HG03159 (cell line): ENCODE measurements around the gene PIMREG.

Experiments
- ATAC-seq: cut with Tn5 transposase; IDR thresholded peaks from one replicate; pipeline ENCODE4 v1.9.1; 2021; ENCODE audit warnings: mild to moderate bottlenecking, moderate library complexity; ENCODE audit not compliant: unreplicated experiment

PIMREG gene

DNA sequence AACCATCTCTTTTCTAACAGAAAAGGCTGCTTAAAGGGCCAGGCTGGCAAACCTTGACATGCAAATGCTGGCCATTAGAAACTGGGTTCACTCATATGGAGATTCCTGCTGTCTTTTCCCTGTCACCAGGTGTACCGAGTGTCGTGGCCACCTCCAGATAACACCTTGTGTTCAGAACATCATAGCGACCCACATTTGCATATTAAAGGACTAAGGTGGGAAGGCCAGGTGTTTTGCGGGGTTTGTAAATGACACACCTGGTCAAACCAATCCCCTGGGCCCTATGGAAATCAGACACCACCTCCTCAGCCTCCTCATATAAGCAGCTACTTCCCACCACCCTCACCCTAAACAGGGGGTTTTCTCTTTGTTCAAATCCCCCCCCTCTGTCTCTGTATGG lies 6.8 kb upstream of the PIMREG start:
- no peak for ATAC-seq

DNA sequence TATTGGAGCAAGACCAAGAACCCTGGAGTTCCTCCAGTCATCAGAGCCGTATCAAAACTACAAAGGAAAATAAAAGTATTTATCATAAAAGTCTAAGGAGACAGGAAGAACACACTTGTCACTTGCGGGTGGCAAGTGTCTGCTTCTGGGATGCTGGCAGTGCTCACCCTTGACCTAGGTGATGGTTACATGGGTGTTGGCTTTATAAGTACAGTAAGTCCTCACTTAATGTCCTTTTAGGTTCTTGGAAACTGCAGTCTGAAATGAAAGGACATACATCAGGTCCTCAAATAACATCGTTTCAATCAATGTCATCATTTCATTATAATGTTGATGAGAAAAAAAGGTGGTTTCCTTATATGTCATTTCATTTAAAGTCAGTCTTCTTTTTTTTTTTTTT lies 6.3 kb upstream of the PIMREG start:
- no peak for ATAC-seq

DNA sequence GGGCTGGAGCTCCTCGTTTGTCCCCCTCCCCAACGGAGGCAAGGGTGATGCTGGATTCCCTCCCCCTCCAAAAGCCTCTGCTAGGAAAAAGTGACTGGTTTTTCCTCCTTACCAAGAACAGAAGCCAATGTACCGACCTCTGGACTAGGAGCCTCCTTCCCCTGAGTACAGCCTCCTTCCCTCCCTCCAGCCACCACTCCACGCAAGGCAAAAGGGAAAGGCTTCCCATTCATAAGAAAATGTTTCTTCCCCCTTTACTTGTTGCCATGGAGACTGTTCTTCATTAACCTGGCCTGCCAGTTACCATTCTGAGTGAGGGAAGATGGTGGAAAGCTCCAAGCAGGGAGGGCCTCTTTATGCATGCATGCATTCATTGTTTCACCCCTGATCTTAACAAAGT lies 4.3 kb upstream of the PIMREG start:
- ATAC-seq = no peak

DNA sequence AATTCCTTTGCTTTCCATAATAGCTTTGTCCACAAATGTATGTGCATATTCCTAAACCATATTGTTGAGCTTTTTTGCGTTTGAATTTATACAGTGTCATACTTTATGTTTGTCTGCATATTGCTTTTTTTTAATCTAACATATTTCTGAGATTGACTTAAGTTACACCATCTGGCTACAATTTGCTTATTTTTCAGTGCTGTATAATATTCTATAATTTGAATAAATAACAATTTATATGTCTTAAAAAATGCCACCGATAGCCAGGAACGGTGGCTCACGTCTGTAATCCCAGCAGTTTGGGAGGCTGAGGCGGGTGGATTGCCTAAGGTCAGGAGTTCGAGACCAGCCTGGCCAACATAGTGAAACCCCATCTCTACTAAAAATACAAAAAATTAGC lies 1.5 kb upstream of the PIMREG start:
- ATAC-seq = no peak

DNA sequence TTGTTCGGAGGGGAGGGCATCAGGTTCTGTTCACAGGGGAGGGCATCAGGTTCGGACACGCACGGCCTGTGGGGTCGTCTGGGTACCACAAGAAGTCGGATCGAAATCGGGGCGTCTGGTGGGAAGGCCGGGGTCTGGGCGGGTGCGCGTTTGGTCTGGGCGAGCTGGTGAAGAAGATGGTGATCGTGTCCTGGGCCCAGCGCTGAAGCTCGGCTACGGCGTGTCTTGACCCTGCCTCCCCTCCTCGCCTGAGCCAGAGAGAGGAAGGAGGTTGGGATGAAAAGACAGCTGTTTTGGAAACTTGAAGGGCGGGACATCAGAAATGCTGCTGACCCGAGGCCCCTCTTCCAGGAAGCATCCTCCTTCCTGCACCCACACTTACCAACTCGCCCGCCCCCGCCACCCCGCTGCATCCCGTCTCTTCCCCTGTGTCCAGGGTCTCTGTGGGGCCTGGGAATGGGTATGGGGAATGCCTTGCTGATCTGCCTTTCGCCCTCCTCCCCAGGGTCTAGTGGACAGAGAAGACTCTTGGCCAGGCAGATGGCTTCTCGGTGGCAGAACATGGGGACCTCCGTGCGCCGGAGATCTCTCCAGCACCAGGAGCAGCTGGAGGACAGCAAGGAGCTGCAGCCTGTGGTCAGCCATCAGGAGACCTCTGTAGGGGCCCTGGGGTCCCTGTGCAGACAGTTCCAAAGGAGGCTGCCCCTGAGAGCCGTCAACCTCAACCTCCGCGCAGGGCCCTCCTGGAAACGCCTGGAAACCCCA lies 498 bp downstream of the PIMREG start:
- ATAC-seq = no peak

DNA sequence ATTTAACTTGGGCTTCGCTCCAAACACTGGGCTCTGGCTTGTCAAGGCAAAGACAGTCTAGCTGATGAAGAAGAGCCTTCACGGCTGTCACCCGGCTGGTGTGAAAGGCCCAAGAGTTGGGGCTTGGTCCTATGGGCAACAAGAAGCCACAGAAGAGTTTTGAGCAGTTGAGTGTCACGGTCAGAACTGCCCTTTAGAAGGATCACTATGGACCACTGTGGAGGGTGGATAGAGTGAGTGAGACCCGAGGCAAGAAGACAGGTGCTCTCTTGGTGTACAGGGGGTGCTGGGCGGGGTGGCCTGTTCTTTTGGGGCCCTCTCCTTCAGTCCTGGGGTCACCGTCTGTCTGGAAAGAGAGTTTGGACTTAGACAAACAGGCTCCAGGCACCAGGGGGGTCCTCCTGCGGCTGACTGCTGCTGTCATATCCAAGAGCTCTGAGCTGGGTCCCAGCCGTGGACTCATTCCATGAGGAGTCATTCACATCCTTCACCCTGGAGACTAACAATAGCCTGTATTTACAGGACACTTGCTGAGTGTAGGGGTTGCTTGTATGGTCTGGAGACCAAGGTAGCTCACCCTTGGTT lies 2.4 kb downstream of the PIMREG start:
- ATAC-seq = no peak

DNA sequence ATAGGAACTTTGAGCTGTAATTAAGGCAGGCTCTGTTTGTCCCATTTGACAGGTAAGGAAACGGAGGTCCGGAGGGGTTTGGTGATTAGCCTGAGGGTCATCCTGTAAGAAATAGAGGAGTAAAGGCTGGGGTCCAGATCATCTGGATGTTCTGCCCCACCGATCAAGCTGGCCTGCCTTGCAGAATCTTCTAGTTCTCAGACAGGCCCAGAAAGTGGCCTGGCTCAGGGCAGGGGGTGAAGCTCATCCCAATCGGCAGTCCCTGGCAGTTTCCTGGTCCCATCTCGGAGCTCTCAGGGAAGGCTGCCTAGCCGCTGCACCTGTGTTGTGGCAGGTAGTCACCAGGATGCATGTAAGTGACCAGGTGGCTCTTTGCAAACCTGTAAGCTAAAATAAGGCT lies 4.2 kb downstream of the PIMREG start:
- ATAC-seq = no peak

DNA sequence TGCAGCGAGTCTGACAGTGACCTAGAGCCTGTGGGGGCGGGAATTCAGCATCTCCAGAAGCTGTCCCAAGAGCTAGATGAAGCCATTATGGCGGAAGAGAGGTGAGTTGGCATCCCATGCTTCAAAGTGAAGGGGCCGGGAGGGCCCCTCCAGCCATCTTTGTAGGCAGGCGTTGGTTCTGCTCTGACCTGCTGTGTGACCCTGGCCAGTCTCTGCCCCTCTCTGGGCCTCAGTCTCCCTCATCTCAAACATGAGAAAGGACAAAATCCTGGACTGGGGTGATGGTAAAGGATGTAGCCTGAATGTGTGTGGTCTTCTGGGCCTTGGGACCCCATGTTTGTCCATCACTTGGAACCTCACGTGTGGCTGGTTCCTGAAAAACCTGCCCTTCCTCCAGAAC lies 5.1 kb downstream of the PIMREG start:
- no peak for ATAC-seq

DNA sequence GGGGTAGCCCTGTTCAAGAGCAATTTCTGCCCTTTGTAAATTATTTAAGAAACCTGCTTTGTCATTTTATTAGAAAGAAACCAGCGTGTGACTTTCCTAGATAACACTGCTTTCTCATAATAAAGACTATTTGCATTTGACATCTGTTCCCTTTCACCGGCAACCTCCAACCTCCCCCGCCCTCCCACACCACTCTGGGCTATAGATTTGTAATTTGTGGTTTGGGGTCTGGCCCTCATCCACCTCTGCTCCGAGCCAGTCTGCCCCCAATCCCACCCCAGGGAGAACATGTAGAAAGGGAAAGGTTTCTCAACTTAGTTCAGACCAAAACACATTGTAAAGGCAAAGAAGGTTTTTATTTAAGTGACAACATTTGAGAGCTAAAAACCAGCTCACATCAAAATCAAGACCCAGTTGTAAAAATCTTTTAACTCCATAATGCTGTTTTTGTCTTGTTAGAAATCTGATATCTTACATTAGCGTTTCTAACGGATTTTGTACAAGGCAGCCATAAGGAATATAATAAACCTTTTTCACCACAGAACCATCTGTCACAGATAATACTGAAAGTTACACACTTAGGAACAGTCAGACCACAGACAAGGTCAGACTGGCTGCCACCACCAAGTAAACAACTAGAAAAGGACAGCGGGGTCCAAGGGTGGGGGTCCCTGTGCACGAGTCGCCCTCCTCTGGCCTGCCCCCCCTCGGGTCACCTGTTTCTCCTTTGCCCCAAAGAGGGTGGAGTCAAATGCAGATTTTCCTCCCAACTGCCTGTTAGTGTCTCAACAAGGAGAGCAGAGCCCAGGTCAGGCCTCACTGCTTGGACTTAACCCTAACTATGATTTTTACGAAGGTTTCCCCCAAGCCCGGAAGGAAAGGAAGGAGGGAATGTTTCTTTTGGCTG lies 6.9 kb downstream of the PIMREG start:
- ATAC-seq = no peak

DNA sequence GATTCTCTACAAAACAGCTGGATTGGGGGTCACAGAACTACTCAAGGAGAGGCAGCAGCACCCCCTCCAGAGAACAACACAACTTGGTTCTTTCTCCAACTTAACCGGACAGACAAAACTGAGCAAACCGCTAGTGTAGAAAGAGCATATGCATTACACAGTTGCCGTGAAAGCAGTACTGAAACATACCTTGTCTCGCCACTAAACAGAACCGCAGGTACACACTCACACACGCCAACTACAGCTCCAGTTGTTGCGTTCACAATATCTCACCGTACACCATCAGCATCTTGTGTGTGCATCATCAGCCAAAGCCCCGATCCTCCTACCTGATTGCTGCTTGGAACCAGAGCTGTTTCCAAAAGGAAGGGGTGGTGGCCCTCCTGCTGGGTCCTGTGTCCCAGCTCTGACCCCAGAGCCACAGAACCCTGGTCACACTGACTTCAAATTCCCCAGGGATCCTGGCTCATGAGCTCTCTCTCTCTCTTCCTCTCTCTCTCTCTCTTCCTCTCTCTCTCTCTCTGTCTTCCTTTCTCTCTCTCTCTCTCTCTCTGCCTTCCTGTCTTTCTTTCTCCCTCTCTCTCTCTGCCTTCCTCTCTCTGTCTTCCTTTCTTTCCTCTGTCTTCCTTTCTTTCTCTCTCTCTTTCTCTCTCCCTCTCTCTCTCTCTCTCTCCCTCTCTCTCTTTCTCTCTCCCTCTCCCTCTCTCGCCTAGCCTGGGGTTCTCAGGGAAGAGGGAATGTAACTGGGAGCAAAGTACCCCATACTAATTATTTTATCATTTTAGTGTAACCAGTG lies 8.4 kb downstream of the PIMREG start:
- ATAC-seq = no peak

DNA sequence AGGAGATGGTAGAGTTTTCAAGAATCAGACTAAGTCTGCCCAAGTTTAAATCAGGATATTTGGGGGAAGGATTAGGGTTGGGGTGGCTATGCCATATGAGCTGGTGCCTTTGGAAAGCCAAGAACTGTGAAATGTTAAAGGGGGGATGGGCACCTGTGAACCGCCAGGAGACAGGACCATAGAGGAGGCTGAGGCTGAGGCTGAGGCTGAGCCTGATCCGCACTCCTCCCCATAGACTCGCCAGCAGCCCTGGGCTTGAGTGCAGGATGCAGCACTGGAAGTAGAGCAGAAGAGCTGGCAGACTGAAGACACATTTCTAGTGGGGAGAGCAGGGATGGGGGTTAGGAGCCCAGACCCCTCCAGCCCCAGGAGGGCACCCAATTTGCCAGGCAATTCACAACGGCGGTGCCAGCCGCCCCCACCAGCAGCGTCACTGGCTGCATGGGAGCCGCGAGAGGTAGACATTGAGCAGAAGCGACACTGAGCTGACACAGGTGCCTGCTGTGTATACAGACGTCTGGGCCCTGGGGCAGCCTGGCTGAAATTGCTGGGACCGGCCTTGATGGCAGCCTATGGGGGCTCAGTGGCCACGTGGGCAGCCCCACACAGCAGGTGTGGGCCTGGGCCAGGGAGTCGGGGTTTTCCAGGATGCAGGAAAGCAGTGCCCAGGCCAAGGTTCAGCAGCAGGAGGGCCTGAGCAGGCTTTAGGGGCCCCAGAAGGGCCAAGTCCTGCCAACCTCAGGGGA lies 9.2 kb downstream of the PIMREG start:
- no peak for ATAC-seq

DNA sequence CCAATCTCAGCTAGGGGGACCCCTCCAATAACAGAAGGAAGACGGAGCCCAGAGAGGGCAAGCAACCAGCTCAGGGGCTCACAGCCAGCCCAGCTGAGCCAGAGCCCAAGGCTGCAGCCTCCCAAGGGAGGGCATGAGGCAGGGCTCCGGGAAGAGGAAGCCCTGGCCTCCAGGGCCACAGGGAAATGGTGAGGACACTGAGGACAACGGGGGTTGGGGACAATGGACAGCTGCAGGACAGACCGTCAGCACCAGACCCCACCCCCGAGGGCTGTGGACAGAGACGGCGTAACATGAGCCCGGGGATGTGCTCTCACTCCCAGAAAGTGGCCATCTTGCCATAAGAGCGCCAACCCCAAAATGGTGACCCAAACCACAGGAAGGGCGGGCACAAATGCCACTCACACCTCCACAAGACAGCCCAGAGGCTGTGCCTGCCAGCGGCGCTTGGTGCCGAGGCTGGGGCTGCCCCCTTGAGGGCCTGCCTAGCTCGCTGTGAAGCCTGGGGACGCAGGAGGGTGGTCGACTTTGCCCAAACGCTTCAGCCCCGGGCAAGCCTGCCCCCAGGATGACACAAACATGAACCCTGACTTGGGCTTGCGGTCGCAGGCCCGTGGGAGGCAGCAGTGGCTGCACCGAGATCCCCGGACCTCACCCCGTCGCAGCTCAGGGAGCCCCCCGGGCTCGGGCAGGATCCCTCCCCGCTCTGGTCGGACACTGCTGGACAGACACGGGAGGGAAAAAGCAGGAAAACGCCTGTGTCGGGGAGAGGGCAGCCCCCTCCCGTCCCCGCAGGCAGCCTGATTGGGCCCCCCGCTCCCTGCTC lies 10.5 kb downstream of the PIMREG start:
- no peak for ATAC-seq

DNA sequence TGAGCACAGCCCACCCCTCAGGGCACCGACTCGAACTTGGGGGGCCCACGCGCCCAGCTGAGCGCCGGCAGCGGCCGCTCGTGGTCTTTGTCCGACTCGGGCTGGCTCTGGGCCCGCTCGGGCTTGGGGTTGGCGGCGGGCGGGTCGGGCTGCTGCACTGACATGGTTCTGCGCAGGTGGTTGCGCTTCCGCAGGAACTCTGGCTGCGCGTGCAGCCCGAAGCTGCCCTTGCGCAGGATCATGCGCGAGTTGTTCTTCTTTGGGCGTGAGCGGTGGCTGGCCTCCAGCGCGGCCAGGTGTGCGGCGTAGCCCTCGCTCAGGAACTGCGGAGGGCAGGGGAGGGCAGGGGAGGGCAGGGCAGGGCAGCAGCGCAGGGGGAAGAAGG lies 11.1 kb downstream of the PIMREG start:
- ATAC-seq = no peak

DNA sequence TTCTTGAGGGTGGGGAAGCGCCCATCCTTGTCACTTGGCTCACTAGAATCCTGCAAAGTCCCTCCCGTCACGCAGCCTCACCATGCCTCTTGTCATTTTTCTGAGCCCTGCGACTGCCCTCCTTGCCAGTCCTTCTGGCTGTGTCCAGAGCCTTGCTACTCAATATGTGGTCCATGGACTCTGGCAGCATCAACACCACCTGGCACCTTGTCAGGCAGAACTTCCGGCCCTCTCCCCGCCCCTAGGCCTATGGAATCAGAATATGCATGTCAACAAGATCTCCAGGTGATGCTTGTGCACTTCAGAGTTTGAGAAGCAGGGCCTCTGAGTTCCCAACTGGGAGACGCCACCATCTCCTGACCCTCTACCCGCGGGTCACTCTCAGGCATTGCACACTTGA lies 12.1 kb downstream of the PIMREG start:
- ATAC-seq = no peak

DNA sequence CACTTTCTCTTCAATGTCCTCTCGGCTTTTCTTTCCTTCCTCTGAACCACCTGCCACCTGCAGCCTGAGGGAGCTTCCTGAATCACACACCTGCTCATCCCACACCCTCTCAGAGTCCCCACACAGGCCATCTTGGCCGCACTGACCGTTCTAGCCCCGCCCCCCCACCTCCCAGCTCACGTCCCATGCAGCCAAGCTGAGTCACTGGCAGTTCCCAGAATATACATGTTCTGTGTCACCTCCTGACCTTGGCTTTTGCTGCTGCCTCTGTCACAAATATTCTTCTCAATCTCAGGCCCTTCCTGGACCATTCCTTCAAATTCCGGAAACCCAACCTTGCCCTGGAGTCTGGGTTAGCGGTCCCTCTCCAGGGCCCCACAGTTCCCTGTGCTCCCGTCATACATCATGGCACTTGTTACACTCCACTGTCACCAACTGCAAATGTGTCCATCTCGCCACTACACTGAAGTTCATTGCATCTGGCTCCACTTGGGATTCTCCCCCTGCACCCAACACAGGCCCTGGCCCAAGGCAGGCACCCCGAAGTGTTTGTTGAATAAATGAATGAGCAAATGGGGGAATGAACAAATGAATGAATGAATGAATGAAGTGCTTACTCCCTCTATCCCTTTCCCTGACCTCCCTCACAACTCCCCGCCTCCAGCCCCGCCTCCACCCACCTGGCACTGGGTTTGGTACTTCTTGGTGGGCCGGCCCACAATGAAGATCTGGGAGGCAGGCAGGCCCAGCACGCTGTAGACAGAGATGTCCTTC lies 12.8 kb downstream of the PIMREG start:
- ATAC-seq = no peak

DNA sequence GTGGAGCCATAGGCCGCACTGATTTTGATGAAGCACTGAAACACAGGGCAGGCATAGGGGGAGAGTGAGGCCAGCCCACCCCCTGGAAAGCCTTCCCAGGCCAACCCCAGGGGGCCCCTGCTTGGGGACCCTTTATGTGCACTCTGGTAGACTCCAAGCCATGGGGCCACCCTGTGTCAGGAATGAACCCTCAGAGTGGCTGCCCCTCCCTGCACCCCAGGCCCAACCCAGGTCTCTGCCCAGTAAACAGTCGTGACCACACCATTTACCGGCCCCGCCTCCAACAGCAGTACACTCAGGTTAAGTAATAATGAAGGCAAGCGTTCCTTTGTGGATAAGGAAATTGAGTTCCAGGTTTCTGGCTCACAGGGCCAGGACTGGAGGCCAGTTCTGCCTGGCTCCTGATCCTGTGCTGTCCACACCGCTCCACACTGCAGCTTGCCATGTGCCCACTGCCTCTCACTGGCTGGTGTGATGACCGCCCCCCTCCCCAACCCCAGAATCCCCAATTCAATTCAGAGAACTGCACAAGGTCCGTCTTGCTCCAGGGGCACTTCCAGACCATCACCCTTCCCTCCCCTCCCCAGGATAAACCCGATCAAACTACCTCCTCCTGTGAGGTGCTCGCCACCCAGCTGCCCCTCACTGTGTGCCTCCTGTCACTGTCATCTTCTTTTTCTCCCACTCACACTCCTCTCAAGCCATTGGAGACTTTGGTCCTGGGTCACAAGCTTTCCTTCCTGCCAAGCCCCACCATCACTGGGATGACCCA lies 13.6 kb downstream of the PIMREG start:
- ATAC-seq = no peak

DNA sequence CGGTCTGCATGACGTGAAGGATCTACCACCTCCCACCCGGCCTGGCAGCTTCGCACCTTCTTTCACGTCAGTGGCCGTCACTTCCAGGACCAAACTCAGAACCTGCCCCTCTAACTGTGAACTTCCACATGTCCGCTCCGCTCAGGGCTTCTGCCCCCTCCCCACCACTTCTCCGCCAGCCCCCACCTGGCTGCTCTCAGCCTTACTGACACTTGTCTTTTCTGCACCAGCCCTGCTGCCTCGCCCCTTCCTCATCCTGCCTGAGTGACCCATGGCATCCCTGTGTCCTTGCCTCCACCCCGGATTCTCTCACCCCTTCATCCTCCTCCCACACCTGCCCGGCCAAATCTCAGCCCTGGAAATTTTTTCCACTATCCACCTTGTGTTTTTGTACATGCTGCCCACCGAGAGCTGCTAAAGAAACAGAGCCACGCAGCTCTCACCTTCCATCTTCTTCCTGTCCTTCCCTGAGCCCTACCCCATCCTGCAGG lies 14.2 kb downstream of the PIMREG start:
- ATAC-seq = no peak
